Trophoblast cell (in vitro differentiated cells and primary cell): ENCODE results near the gene ARHGAP25.

Experiments used
- DNase-seq, 2 donors: peaks; one replicate each; pipeline ENCODE4 v3.0.0-alpha.2; 2016
- H2AFZ ChIP-seq: 2 replicates; pipeline ENCODE4 v1.6.1; 2013; ENCODE audit warnings: low read length, moderate library complexity, mild to moderate bottlenecking; ENCODE audit not compliant: insufficient read depth, poor library complexity
- H2AK5ac ChIP-seq: 2 replicates; pipeline ENCODE4 v1.6.1; 2013; ENCODE audit warnings: mild to moderate bottlenecking, low read length
- H2BK120ac ChIP-seq: 2 replicates; pipeline ENCODE4 v1.6.1; 2013; ENCODE audit warnings: low read length, mild to moderate bottlenecking, moderate library complexity; ENCODE audit not compliant: insufficient read depth, poor library complexity
- H2BK12ac ChIP-seq: 2 replicates; pipeline ENCODE4 v1.6.1; 2013; ENCODE audit warnings: mild to moderate bottlenecking, low read length, moderate library complexity
- H2BK5ac ChIP-seq: 2 replicates; pipeline ENCODE4 v1.6.1; 2013; ENCODE audit warnings: low read length, low read depth, moderate library complexity, mild to moderate bottlenecking; ENCODE audit not compliant: poor library complexity
- H3K14ac ChIP-seq: 2 replicates; pipeline ENCODE4 v1.6.1; 2013; ENCODE audit warnings: mild to moderate bottlenecking, low read length
- H3K18ac ChIP-seq: 2 replicates; pipeline ENCODE4 v1.6.1; 2013; ENCODE audit warnings: mild to moderate bottlenecking, low read length
- H3K23ac ChIP-seq: 2 replicates; pipeline ENCODE4 v1.6.1; 2013; ENCODE audit warnings: low read length
- H3K27ac ChIP-seq: 2 replicates; pipeline ENCODE4 v1.5.1; 2013; ENCODE audit warnings: low read depth, mild to moderate bottlenecking, inconsistent platforms, low read length, moderate library complexity
- H3K27me3 ChIP-seq: 2 replicates; pipeline ENCODE4 v1.6.1; 2013; ENCODE audit warnings: inconsistent platforms, mild to moderate bottlenecking, low read length, moderate library complexity; ENCODE audit not compliant: insufficient read depth
- H3K36me3 ChIP-seq, 2 experiments: 1 replicate in 1 of 2; 2 replicates in 1 of 2; pipeline ENCODE4 v1.6.1; 2013; ENCODE audit warnings: low read length in 2 of 2, mild to moderate bottlenecking in 2 of 2, moderate library complexity in 1 of 2; ENCODE audit not compliant: insufficient read depth in 2 of 2, control insufficient read depth in 1 of 2
- H3K4ac ChIP-seq: 2 replicates; pipeline ENCODE4 v1.6.1; 2013; ENCODE audit warnings: low read depth, mild to moderate bottlenecking, low read length, moderate library complexity
- H3K4me1 ChIP-seq, 2 experiments: 1 replicate in 1 of 2; 2 replicates in 1 of 2; pipeline ENCODE4 v1.6.1; 2013; ENCODE audit warnings: low read length in 2 of 2, mild to moderate bottlenecking in 2 of 2, moderate library complexity in 1 of 2; ENCODE audit not compliant: insufficient read depth in 2 of 2, control insufficient read depth in 1 of 2
- H3K4me2 ChIP-seq: 2 replicates; pipeline ENCODE4 v1.6.1; 2013; ENCODE audit warnings: inconsistent platforms, mild to moderate bottlenecking, low read length, moderate library complexity
- H3K4me3 ChIP-seq: 2 replicates; pipeline ENCODE4 v1.5.1; 2013; ENCODE audit warnings: mild to moderate bottlenecking, low read depth, low read length, inconsistent platforms
- H3K79me1 ChIP-seq: one replicate; pipeline ENCODE4 v1.6.1; 2013; ENCODE audit warnings: low read length
- H3K79me2 ChIP-seq: 2 replicates; pipeline ENCODE4 v1.6.1; 2013; ENCODE audit warnings: low read length, mild to moderate bottlenecking; ENCODE audit not compliant: control insufficient read depth, insufficient read depth, poor library complexity
- H3K9ac ChIP-seq: 2 replicates; pipeline ENCODE4 v1.6.1; 2013; ENCODE audit warnings: mild to moderate bottlenecking, low read length
- H3K9me3 ChIP-seq: 2 replicates; pipeline ENCODE4 v1.6.1; 2013; ENCODE audit warnings: low read depth, mild to moderate bottlenecking, control low read depth, inconsistent platforms, low read length; ENCODE audit not compliant: insufficient read depth
- H4K12ac ChIP-seq: 2 replicates; pipeline ENCODE4 v1.6.1; 2013; ENCODE audit warnings: low read depth, mild to moderate bottlenecking, low read length, moderate library complexity
- H4K8ac ChIP-seq: 2 replicates; pipeline ENCODE4 v1.6.1; 2013; ENCODE audit warnings: low read depth, mild to moderate bottlenecking, low read length, moderate library complexity
- H4K91ac ChIP-seq: one replicate; pipeline ENCODE4 v1.6.1; 2013; ENCODE audit warnings: low read depth, mild to moderate bottlenecking, low read length, moderate library complexity
- WGBS: extraction: QIAGEN DNeasy Blood & Tissue Kit; methylation state at CpG from one replicate; pipeline ENCODE4 v1.1.7; 2013; ENCODE audit warnings: missing lambda C conversion rate; ENCODE audit not compliant: insufficient read length, insufficient coverage; ENCODE audit errors: extremely low coverage; 5-methylcytosine and 5-hydroxymethylcytosine counted together

The ARHGAP25 gene

DNA sequence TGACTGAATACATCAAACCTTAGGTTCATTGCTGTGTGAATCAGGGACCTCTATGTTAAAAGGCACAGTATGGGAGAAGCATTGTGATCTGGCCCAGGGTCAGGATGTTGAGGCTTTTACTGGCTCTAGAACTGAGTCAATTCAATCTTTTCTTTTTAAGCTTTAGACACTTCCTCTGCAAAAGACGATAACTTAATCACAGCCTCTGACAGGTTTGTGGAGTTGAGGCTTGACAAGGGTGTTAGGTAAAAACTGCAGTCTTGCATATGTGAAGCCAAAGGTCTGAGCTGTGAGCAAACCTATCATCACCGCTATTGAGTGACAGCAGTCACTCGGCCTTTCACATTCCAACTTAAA is 17.3 kb upstream of the ARHGAP25 start:
- Histone ChIP-seq H3K36me3 (no peaks in the 10 kb centered on the region), H3K4ac (no peak overlapping the region), H3K18ac (no peak overlapping the region), H3K27ac (no peak overlapping the region), H3K79me1 (no peaks in the 10 kb centered on the region), H2BK5ac (no peak overlapping the region), H4K8ac (no peak overlapping the region), H3K79me2 (no peaks in the 10 kb centered on the region), H2BK12ac (no peak overlapping the region), H2AFZ (no peak overlapping the region), H2AK5ac (no peak overlapping the region), H3K4me2 (no peak overlapping the region), H2BK120ac (no peak overlapping the region), H4K91ac (no peak overlapping the region), H4K12ac (no peak overlapping the region), H3K14ac (no peak overlapping the region), H3K9me3 (peaks cover 2% of the 10 kb centered on the region), H3K9ac (no peak overlapping the region), H3K4me1 (no peaks in the 10 kb centered on the region), H3K27me3 (no peaks in the 10 kb centered on the region), H3K23ac (no peak overlapping the region), H3K4me3 (no peak overlapping the region)
- no CpG with 5 or more reads among the region's 3 CpGs for WGBS
- no peak for DNase-seq

DNA sequence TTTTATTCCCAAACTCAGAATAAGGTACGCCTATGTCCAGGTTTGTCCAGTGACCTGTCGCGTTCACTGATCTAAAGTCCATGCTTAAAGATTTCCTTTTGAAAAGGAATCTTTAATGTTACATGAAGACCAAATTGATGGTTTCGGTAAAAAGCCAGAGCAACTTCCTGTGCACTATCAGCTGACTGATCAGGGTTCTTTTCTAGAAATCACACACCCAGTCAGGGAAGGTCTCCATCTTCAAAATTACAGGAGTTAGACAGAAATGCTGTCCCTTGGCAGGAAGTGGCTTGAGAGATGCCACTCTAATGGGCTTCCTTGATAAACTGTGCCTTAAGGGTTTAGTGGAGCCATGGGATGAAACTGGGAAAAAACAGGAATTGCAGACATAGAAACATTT is 14.7 kb upstream of the ARHGAP25 start:
- H2BK120ac ChIP-seq: no peak overlapping the region
- H3K4me2 ChIP-seq: no peak overlapping the region
- DNase-seq: no peak
- H3K14ac ChIP-seq: no peak overlapping the region
- H2AK5ac ChIP-seq: no peak overlapping the region
- H4K8ac ChIP-seq: no peak overlapping the region
- peaks cover 2% of the 10 kb centered on the region for H3K9me3 ChIP-seq
- H3K4me3 ChIP-seq: no peak overlapping the region
- H2BK5ac ChIP-seq: no peak overlapping the region
- H3K27ac ChIP-seq: no peak overlapping the region
- H3K79me2 ChIP-seq: no peaks in the 10 kb centered on the region
- no peaks in the 10 kb centered on the region for H3K79me1 ChIP-seq
- no peak overlapping the region for H3K18ac ChIP-seq
- H3K4me1 ChIP-seq: no peaks in the 10 kb centered on the region
- no peak overlapping the region for H3K4ac ChIP-seq
- no peaks in the 10 kb centered on the region for H3K27me3 ChIP-seq
- H4K91ac ChIP-seq: no peak overlapping the region
- H3K36me3 ChIP-seq: no peaks in the 10 kb centered on the region
- H2BK12ac ChIP-seq: no peak overlapping the region
- no peak overlapping the region for H3K23ac ChIP-seq
- H4K12ac ChIP-seq: no peak overlapping the region
- no CpG with 5 or more reads among the region's 4 CpGs for WGBS
- no peak overlapping the region for H3K9ac ChIP-seq
- H2AFZ ChIP-seq: no peak overlapping the region

GRCh38 chr2:68720665-68721064 is 13.9 kb upstream of the ARHGAP25 start:
- H3K36me3 ChIP-seq: no peaks in the 10 kb centered on the region
- H2AK5ac ChIP-seq: no peak overlapping the region
- H3K14ac ChIP-seq: no peak overlapping the region
- no peak overlapping the region for H3K4me2 ChIP-seq
- no peak overlapping the region for H3K23ac ChIP-seq
- no peaks in the 10 kb centered on the region for H3K27me3 ChIP-seq
- no peak overlapping the region for H2BK5ac ChIP-seq
- WGBS: no CpG with 5 or more reads among the region's 3 CpGs
- DNase-seq: no peak
- H3K4ac ChIP-seq: no peak overlapping the region
- H4K12ac ChIP-seq: no peak overlapping the region
- no peaks in the 10 kb centered on the region for H3K79me1 ChIP-seq
- no peak overlapping the region for H4K91ac ChIP-seq
- no peak overlapping the region for H2BK120ac ChIP-seq
- H4K8ac ChIP-seq: no peak overlapping the region
- H3K9ac ChIP-seq: no peak overlapping the region
- H3K9me3 ChIP-seq: peaks cover 2% of the 10 kb centered on the region
- no peaks in the 10 kb centered on the region for H3K4me1 ChIP-seq
- H2BK12ac ChIP-seq: no peak overlapping the region
- H3K4me3 ChIP-seq: no peak overlapping the region
- H3K27ac ChIP-seq: no peak overlapping the region
- H3K79me2 ChIP-seq: no peaks in the 10 kb centered on the region
- H2AFZ ChIP-seq: no peak overlapping the region
- H3K18ac ChIP-seq: no peak overlapping the region

GRCh38 chr2:68721482-68722101 is 13.0 kb upstream of the ARHGAP25 start:
- H3K4me1 ChIP-seq: no peaks in the 10 kb centered on the region
- H3K18ac ChIP-seq: no peak overlapping the region
- no peaks in the 10 kb centered on the region for H3K79me2 ChIP-seq
- no peak overlapping the region for H3K4ac ChIP-seq
- H3K27me3 ChIP-seq: no peaks in the 10 kb centered on the region
- H4K8ac ChIP-seq: no peak overlapping the region
- no peak overlapping the region for H3K23ac ChIP-seq
- no peak overlapping the region for H4K91ac ChIP-seq
- H4K12ac ChIP-seq: no peak overlapping the region
- no peak overlapping the region for H2AK5ac ChIP-seq
- no peak overlapping the region for H3K4me2 ChIP-seq
- H3K79me1 ChIP-seq: no peaks in the 10 kb centered on the region
- H3K4me3 ChIP-seq: no peak overlapping the region
- H3K9ac ChIP-seq: no peak overlapping the region
- no peak overlapping the region for H2AFZ ChIP-seq
- H2BK5ac ChIP-seq: no peak overlapping the region
- no CpG with 5 or more reads among the region's 8 CpGs for WGBS
- H3K9me3 ChIP-seq: peaks cover 2% of the 10 kb centered on the region
- no peak overlapping the region for H2BK12ac ChIP-seq
- no peak overlapping the region for H3K27ac ChIP-seq
- H3K36me3 ChIP-seq: no peaks in the 10 kb centered on the region
- DNase-seq: no peak
- no peak overlapping the region for H3K14ac ChIP-seq
- H2BK120ac ChIP-seq: no peak overlapping the region
